Activated naive CD8-positive, alpha-beta T cell (primary cell): ENCODE measurements around the gene SPAG6.
"Not testable (repeated sequence)": the region's sequence is repeated elsewhere in the genome, so short reads cannot be mapped to it uniquely, and the experiment has no call there.

Experiments used
- H3K27ac Mint-ChIP-seq: one replicate; pipeline ENCODE4 v1.8.0; 2021; ENCODE audit warnings: mixed read lengths
- H3K27me3 Mint-ChIP-seq: one replicate; pipeline ENCODE4 v1.8.0; 2021; ENCODE audit warnings: mixed read lengths
- H3K36me3 Mint-ChIP-seq: one replicate; pipeline ENCODE4 v1.8.0; 2021; ENCODE audit warnings: mixed read lengths
- H3K4me1 Mint-ChIP-seq: one replicate; pipeline ENCODE4 v1.8.0; 2021; ENCODE audit warnings: low read depth, mixed read lengths
- H3K4me3 Mint-ChIP-seq: one replicate; pipeline ENCODE4 v1.8.0; 2021; ENCODE audit warnings: mild to moderate bottlenecking, mixed read lengths
- H3K9me3 Mint-ChIP-seq: one replicate; pipeline ENCODE4 v1.8.0; 2021; ENCODE audit warnings: low read depth, mixed read lengths

SPAG6 gene

GRCh38 chr10:22344249-22344648 lies 1.0 kb upstream of the SPAG6 start:
- H3K27ac Mint-ChIP-seq: peak overlapping the region; percentile 76
- peaks cover 22% of the 10 kb centered on the region for H3K4me1 Mint-ChIP-seq
- H3K4me3 Mint-ChIP-seq: peak overlapping the region; percentile 24
- no peaks in the 10 kb centered on the region for H3K9me3 Mint-ChIP-seq
- peaks cover 52% of the 10 kb centered on the region for H3K27me3 Mint-ChIP-seq
- peaks cover 3% of the 10 kb centered on the region for H3K36me3 Mint-ChIP-seq

GRCh38 chr10:22344781-22345300 lies 455 bp upstream of the SPAG6 start:
- H3K4me1 Mint-ChIP-seq: peaks cover 17% of the 10 kb centered on the region
- no peaks in the 10 kb centered on the region for H3K9me3 Mint-ChIP-seq
- peak overlapping the region; percentile 76 for H3K27ac Mint-ChIP-seq
- H3K4me3 Mint-ChIP-seq: peak overlapping the region; percentile 24
- peaks cover 50% of the 10 kb centered on the region for H3K27me3 Mint-ChIP-seq
- H3K36me3 Mint-ChIP-seq: peaks cover 3% of the 10 kb centered on the region

GRCh38 chr10:22346096-22346661 lies 883 bp downstream of the SPAG6 start:
- Mint-ChIP-seq H3K36me3 (peaks cover 3% of the 10 kb centered on the region), H3K4me1 (peaks cover 12% of the 10 kb centered on the region), H3K27ac (no peak overlapping the region), H3K9me3 (no peaks in the 10 kb centered on the region), H3K4me3 (peak overlapping the region; percentile 34), H3K27me3 (peaks cover 49% of the 10 kb centered on the region)

GRCh38 chr10:22349755-22350154 lies 4.5 kb downstream of the SPAG6 start:
- Mint-ChIP-seq H3K27me3 (peaks cover 25% of the 10 kb centered on the region), H3K4me3 (no peak overlapping the region), H3K9me3 (no peaks in the 10 kb centered on the region), H3K27ac (no peak overlapping the region), H3K4me1 (peaks cover 6% of the 10 kb centered on the region), H3K36me3 (peaks cover under 1% of the 10 kb centered on the region)

GRCh38 chr10:22351131-22351703 lies 5.9 kb downstream of the SPAG6 start:
- Mint-ChIP-seq H3K27me3 (peaks cover 20% of the 10 kb centered on the region), H3K4me1 (peaks cover 2% of the 10 kb centered on the region)

GRCh38 chr10:22356324-22356873 lies 11.1 kb downstream of the SPAG6 start:
- no peak overlapping the region for H3K4me3 Mint-ChIP-seq
- H3K9me3 Mint-ChIP-seq: no peaks in the 10 kb centered on the region
- no peaks in the 10 kb centered on the region for H3K4me1 Mint-ChIP-seq
- no peaks in the 10 kb centered on the region for H3K36me3 Mint-ChIP-seq
- H3K27me3 Mint-ChIP-seq: peaks cover 8% of the 10 kb centered on the region
- H3K27ac Mint-ChIP-seq: no peak overlapping the region

More at GRCh38 chr10:22351131-22351703, 5.9 kb downstream of the SPAG6 start:
- H3K36me3 Mint-ChIP-seq: no peaks in the 10 kb centered on the region
- no peak overlapping the region for H3K4me3 Mint-ChIP-seq
- H3K27ac Mint-ChIP-seq: no peak overlapping the region
- no peaks in the 10 kb centered on the region for H3K9me3 Mint-ChIP-seq

GRCh38 chr10:22357770-22358169 lies 12.5 kb downstream of the SPAG6 start:
- H3K36me3 Mint-ChIP-seq, H3K4me1 Mint-ChIP-seq, H3K27ac Mint-ChIP-seq, H3K27me3 Mint-ChIP-seq, H3K9me3 Mint-ChIP-seq, H3K4me3 Mint-ChIP-seq: not testable (repeated sequence)

GRCh38 chr10:22363305-22363704 lies 18.0 kb downstream of the SPAG6 start:
- peaks cover 2% of the 10 kb centered on the region for H3K36me3 Mint-ChIP-seq
- peaks cover 16% of the 10 kb centered on the region for H3K4me1 Mint-ChIP-seq
- peaks cover 2% of the 10 kb centered on the region for H3K27me3 Mint-ChIP-seq
- no peak overlapping the region for H3K4me3 Mint-ChIP-seq
- H3K27ac Mint-ChIP-seq: no peak overlapping the region
- no peaks in the 10 kb centered on the region for H3K9me3 Mint-ChIP-seq

- H3K27ac Mint-ChIP-seq: no peak overlapping the region
- H3K4me3 Mint-ChIP-seq: no peak overlapping the region
- H3K4me1 Mint-ChIP-seq: peaks cover 21% of the 10 kb centered on the region
- no peaks in the 10 kb centered on the region for H3K9me3 Mint-ChIP-seq
- H3K27me3 Mint-ChIP-seq: peaks cover 2% of the 10 kb centered on the region
- peaks cover 2% of the 10 kb centered on the region for H3K36me3 Mint-ChIP-seq
These were observed 19.3 kb downstream of the SPAG6 start for GRCh38 chr10:22364407-22365140.

- Mint-ChIP-seq H3K4me1 (peaks cover 26% of the 10 kb centered on the region), H3K4me3 (no peak overlapping the region), H3K36me3 (peaks cover 2% of the 10 kb centered on the region)
These were observed 19.9 kb downstream of the SPAG6 start for GRCh38 chr10:22365233-22365632.

GRCh38 chr10:22365644-22366434 lies 20.5 kb downstream of the SPAG6 start:
- Mint-ChIP-seq H3K4me1 (peaks cover 27% of the 10 kb centered on the region), H3K27ac (peak overlapping the region; percentile 47), H3K27me3 (peaks cover 2% of the 10 kb centered on the region), H3K4me3 (no peak overlapping the region), H3K36me3 (peaks cover 2% of the 10 kb centered on the region), H3K9me3 (no peaks in the 10 kb centered on the region)

More at GRCh38 chr10:22365233-22365632, 19.9 kb downstream of the SPAG6 start:
- Mint-ChIP-seq H3K9me3 (no peaks in the 10 kb centered on the region), H3K27ac (peak overlapping the region; percentile 47), H3K27me3 (peaks cover 2% of the 10 kb centered on the region)

- peaks cover 2% of the 10 kb centered on the region for H3K36me3 Mint-ChIP-seq
- peaks cover 27% of the 10 kb centered on the region for H3K4me1 Mint-ChIP-seq
- H3K27me3 Mint-ChIP-seq: peaks cover 2% of the 10 kb centered on the region
These were observed 21.1 kb downstream of the SPAG6 start for GRCh38 chr10:22366435-22366703.

GRCh38 chr10:22366771-22367170 lies 21.5 kb downstream of the SPAG6 start:
- H3K36me3 Mint-ChIP-seq: peaks cover 2% of the 10 kb centered on the region
- H3K4me1 Mint-ChIP-seq: peaks cover 27% of the 10 kb centered on the region
- no peaks in the 10 kb centered on the region for H3K9me3 Mint-ChIP-seq
- H3K27me3 Mint-ChIP-seq: peaks cover 2% of the 10 kb centered on the region
- H3K4me3 Mint-ChIP-seq: no peak overlapping the region
- H3K27ac Mint-ChIP-seq: peak overlapping the region; percentile 24

More at GRCh38 chr10:22366435-22366703, 21.1 kb downstream of the SPAG6 start:
- no peak overlapping the region for H3K4me3 Mint-ChIP-seq
- H3K9me3 Mint-ChIP-seq: no peaks in the 10 kb centered on the region
- H3K27ac Mint-ChIP-seq: no peak overlapping the region

- peaks cover 2% of the 10 kb centered on the region for H3K27me3 Mint-ChIP-seq
- H3K9me3 Mint-ChIP-seq: no peaks in the 10 kb centered on the region
- H3K36me3 Mint-ChIP-seq: peaks cover 2% of the 10 kb centered on the region
- peaks cover 27% of the 10 kb centered on the region for H3K4me1 Mint-ChIP-seq
- peak overlapping the region; percentile 72 for H3K27ac Mint-ChIP-seq
- H3K4me3 Mint-ChIP-seq: no peak overlapping the region
These were observed 22.2 kb downstream of the SPAG6 start for GRCh38 chr10:22367471-22367870.
